Activated CD8-positive, alpha-beta memory T cell treated with anti-CD3 and anti-CD28 coated beads, Interleukin-2, amount 50 U/mL, for 24 hours (primary cell): ENCODE data around the gene CCDC187.
A peak's percentile ranks its signal among the peaks of the same experiment; 100 is the strongest.

Source experiments
- DNase-seq: peaks from one replicate; pipeline ENCODE4 v3.0.0-alpha.2; 2020; ENCODE audit errors: extremely low read depth

The CCDC187 gene

GRCh38 chr9:136225748-136226679 lies 77.9 kb downstream of the CCDC187 start:
- DNase-seq = peak; percentile 15

- DNase-seq = no peak
These were observed 78.5 kb downstream of the CCDC187 start for GRCh38 chr9:136225366-136225747.

GRCh38 chr9:136223871-136224640 lies 79.8 kb downstream of the CCDC187 start:
- DNase-seq = no peak

- no peak for DNase-seq
These were observed 81.0 kb downstream of the CCDC187 start for GRCh38 chr9:136222906-136223285.

GRCh38 chr9:136222166-136222905 lies 81.6 kb downstream of the CCDC187 start:
- no peak for DNase-seq

GRCh38 chr9:136220017-136220729 lies 83.7 kb downstream of the CCDC187 start:
- DNase-seq = no peak

GRCh38 chr9:136219276-136219675 lies 84.6 kb downstream of the CCDC187 start:
- no peak for DNase-seq

- DNase-seq = no peak
These were observed 85.2 kb downstream of the CCDC187 start for GRCh38 chr9:136218673-136219072.

GRCh38 chr9:136218271-136218670 lies 85.6 kb downstream of the CCDC187 start:
- no peak for DNase-seq

- DNase-seq = no peak
These were observed 87.2 kb downstream of the CCDC187 start for GRCh38 chr9:136216541-136217244.

- no peak for DNase-seq
These were observed 90.2 kb downstream of the CCDC187 start for GRCh38 chr9:136213733-136214132.

- no peak for DNase-seq
These were observed 91.4 kb downstream of the CCDC187 start for GRCh38 chr9:136212345-136212950.

- DNase-seq = no peak
These were observed 92.2 kb downstream of the CCDC187 start for GRCh38 chr9:136211441-136212344.

GRCh38 chr9:136211006-136211405 lies 92.9 kb downstream of the CCDC187 start:
- DNase-seq = no peak

GRCh38 chr9:136210276-136210675 lies 93.6 kb downstream of the CCDC187 start:
- DNase-seq = no peak

- no peak for DNase-seq
These were observed 94.1 kb downstream of the CCDC187 start for GRCh38 chr9:136209786-136210185.

- no peak for DNase-seq
These were observed 94.7 kb downstream of the CCDC187 start for GRCh38 chr9:136209232-136209631.

GRCh38 chr9:136208675-136209074 lies 95.2 kb downstream of the CCDC187 start:
- no peak for DNase-seq

- no peak for DNase-seq
These were observed 96.3 kb downstream of the CCDC187 start for GRCh38 chr9:136207616-136208015.
